Measurements from ENCODE around the gene MTF2. TPM values are rescaled to one million over a fixed set of nuclear protein-coding genes. Genes with fewer than 3 reads are reported as not detected.

Gene MTF2
- total RNA-seq, 1 donor from 2014 or later = 56.4 TPM

GRCh38 chr1:93180723-93181613, 101.9 kb downstream of the MTF2 start, which contains the start of gene CCDC18:
Gene CCDC18 (plus strand): TSS chr1:93180724. CDS start chr1:93183362, 2,638 bp downstream.
- peak within 1 kb of the TSS; percentile 98 for H3K27ac Mint-ChIP-seq (ENCODE audit: unreplicated experiment)
- no peaks in the 10 kb centered on the region for H3K27me3 Mint-ChIP-seq (ENCODE audit: low read depth, unreplicated experiment)
- peaks cover 3% of the 10 kb centered on the region for H3K4me1 Mint-ChIP-seq (ENCODE audit: low read depth, unreplicated experiment)
- Histone ChIP-seq H3K4me2 (ENCODE audit: low read length) (peak within 1 kb of the TSS; percentile 82), H3K79me2 (ENCODE audit: insufficient read depth, low read length) (peaks cover 57% of the 10 kb centered on the region), H3K9ac (ENCODE audit: low read length) (peak within 1 kb of the TSS; percentile 96), H3K4me1 (ENCODE audit: insufficient read depth, low read length) (peaks cover 13% of the 10 kb centered on the region), H3K27me3 (ENCODE audit: insufficient read depth, low read length) (no peaks in the 10 kb centered on the region), H4K20me1 (ENCODE audit: insufficient read depth, low read length) (peaks cover 20% of the 10 kb centered on the region), H3K4me3 (ENCODE audit: insufficient read depth, low read depth, low read length) (peak within 1 kb of the TSS; percentile 90), H3K9me3 (ENCODE audit: insufficient read depth, low read depth, low read length) (no peaks in the 10 kb centered on the region), H3K27ac (ENCODE audit: low read depth, low read length) (peak within 1 kb of the TSS; percentile 94), H3K36me3 (ENCODE audit: insufficient read depth, low read length) (peaks cover 3% of the 10 kb centered on the region), H2AFZ (ENCODE audit: low read depth, low read length) (peak within 1 kb of the TSS; percentile 85)
- peak within 1 kb of the TSS; percentile 99 for H3K4me3 Mint-ChIP-seq (ENCODE audit: unreplicated experiment)
- no peaks in the 10 kb centered on the region for H3K9me3 Mint-ChIP-seq (ENCODE audit: unreplicated experiment)
- H3K36me3 Mint-ChIP-seq (ENCODE audit: low read depth, unreplicated experiment) = no peaks in the 10 kb centered on the region
- TF ChIP-seq EZH2 (IDR thresholded peaks at IDR 0.05; ENCODE audit: insufficient read depth, low read length) = no peak
- TF ChIP-seq CTCF (IDR thresholded peaks at IDR 0.05; ENCODE audit: insufficient read depth, low read depth, low read length) = no peak
- DNase-seq (ENCODE audit: low read depth) (peak; percentile 41), FAIRE-seq (no peak)

GRCh38 chr1:93186667-93187066, 107.6 kb downstream of the MTF2 start:
- peaks cover 15% of the 10 kb centered on the region for H3K79me2 ChIP-seq (ENCODE audit: insufficient read depth, low read length)
- H3K4me3 Mint-ChIP-seq (ENCODE audit: unreplicated experiment) = no peak overlapping the region
- no peak overlapping the region for H3K9ac ChIP-seq (ENCODE audit: low read length)
- H3K27ac Mint-ChIP-seq (ENCODE audit: unreplicated experiment) = no peak overlapping the region
- FAIRE-seq = no peak
- H3K9me3 ChIP-seq (ENCODE audit: insufficient read depth, low read depth, low read length) = no peaks in the 10 kb centered on the region
- no peaks in the 10 kb centered on the region for H4K20me1 ChIP-seq (ENCODE audit: insufficient read depth, low read length)
- H3K4me1 ChIP-seq (ENCODE audit: insufficient read depth, low read length) = no peaks in the 10 kb centered on the region
- no peak overlapping the region for H3K27ac ChIP-seq (ENCODE audit: low read depth, low read length)
- H3K36me3 ChIP-seq (ENCODE audit: insufficient read depth, low read length) = no peaks in the 10 kb centered on the region
- no peaks in the 10 kb centered on the region for H3K27me3 Mint-ChIP-seq (ENCODE audit: low read depth, unreplicated experiment)
- H3K27me3 ChIP-seq (ENCODE audit: insufficient read depth, low read length) = no peaks in the 10 kb centered on the region
- no peak overlapping the region for H2AFZ ChIP-seq (ENCODE audit: low read depth, low read length)
- TF ChIP-seq CTCF (IDR thresholded peaks at IDR 0.05; ENCODE audit: insufficient read depth, low read depth, low read length) (no peak), EZH2 (IDR thresholded peaks at IDR 0.05; ENCODE audit: insufficient read depth, low read length) (no peak)
- H3K4me2 ChIP-seq (ENCODE audit: low read length) = no peak overlapping the region
- H3K4me3 ChIP-seq (ENCODE audit: insufficient read depth, low read depth, low read length) = no peak overlapping the region
- H3K9me3 Mint-ChIP-seq (ENCODE audit: unreplicated experiment) = no peaks in the 10 kb centered on the region
- peaks cover 2% of the 10 kb centered on the region for H3K36me3 Mint-ChIP-seq (ENCODE audit: low read depth, unreplicated experiment)
- no peak for DNase-seq (ENCODE audit: low read depth)
- no peaks in the 10 kb centered on the region for H3K4me1 Mint-ChIP-seq (ENCODE audit: low read depth, unreplicated experiment)

Other genes starting within 250 kb of the MTF2 start
- 741 and 846 TPM in 2 replicates for gene RPL5, start 247.2 kb upstream of the MTF2 start, total RNA-seq
- gene DIPK1A, start 117.8 kb upstream of the MTF2 start, total RNA-seq = 8.4 and 8.7 TPM in 2 replicates
- 95.3 and 105 TPM in 2 replicates for gene TMED5, start 101.1 kb downstream of the MTF2 start, total RNA-seq
- 4.2 and 7.9 TPM in 2 replicates for gene CCDC18, start 101.4 kb downstream of the MTF2 start, total RNA-seq